Progenitor cell of endocrine pancreas (in vitro differentiated cells): ENCODE results near the gene SLC35F3. TPM values are rescaled to one million over a fixed set of nuclear protein-coding genes. Genes with fewer than 3 reads are reported as not detected.
A peak's percentile ranks its signal among the peaks of the same experiment; 100 is the strongest.

Experiments
- DNase-seq: peaks from one replicate; pipeline ENCODE4 v3.0.0; 2021; ENCODE audit warnings: low spot score; ENCODE audit not compliant: unreplicated experiment
- H3K27ac Mint-ChIP-seq: 2 replicates; pipeline ENCODE4 v1.8.0; 2021; ENCODE audit warnings: mild to moderate bottlenecking, moderate library complexity, mixed read lengths
- H3K27me3 Mint-ChIP-seq: 2 replicates; pipeline ENCODE4 v1.8.0; 2021; ENCODE audit warnings: mixed read lengths
- H3K36me3 Mint-ChIP-seq: 2 replicates; pipeline ENCODE4 v1.8.0; 2022; ENCODE audit warnings: mixed read lengths; ENCODE audit not compliant: insufficient read depth
- H3K4me1 Mint-ChIP-seq: 2 replicates; pipeline ENCODE4 v1.8.0; 2021; ENCODE audit warnings: low read depth, mixed read lengths
- H3K4me3 Mint-ChIP-seq: 2 replicates; pipeline ENCODE4 v1.8.0; 2021; ENCODE audit warnings: low read depth, mild to moderate bottlenecking, moderate library complexity, mixed read lengths
- H3K9me3 Mint-ChIP-seq: 2 replicates; pipeline ENCODE4 v1.8.0; 2021; ENCODE audit warnings: low read depth, mixed read lengths
- CTCF ChIP-seq: fragments of 200-600 bp; sonication (generic); IDR thresholded peaks from one replicate; pipeline ENCODE4 v1.5.0; 2021; ENCODE audit warnings: antibody characterized with exemption, mild to moderate bottlenecking; ENCODE audit not compliant: unreplicated experiment
- total RNA-seq: library from RNA; stranded (reverse); gene quantifications from 2 replicates; pipeline ENCODE4 v1.2.1, GENCODE V29; 2021

Gene SLC35F3
- total RNA-seq, 1 donor from 2014 or later: 0.74 TPM

GRCh38 chr1:234230414-234230862 lies 326.0 kb downstream of the SLC35F3 start:
- Mint-ChIP-seq H3K36me3 (no peaks in the 10 kb centered on the region), H3K9me3 (no peaks in the 10 kb centered on the region), H3K27ac (no peak overlapping the region), H3K4me3 (no peak overlapping the region), H3K4me1 (peaks cover 14% of the 10 kb centered on the region), H3K27me3 (peaks cover 33% of the 10 kb centered on the region)
- TF ChIP-seq CTCF: no peak
- DNase-seq: no peak

DNA sequence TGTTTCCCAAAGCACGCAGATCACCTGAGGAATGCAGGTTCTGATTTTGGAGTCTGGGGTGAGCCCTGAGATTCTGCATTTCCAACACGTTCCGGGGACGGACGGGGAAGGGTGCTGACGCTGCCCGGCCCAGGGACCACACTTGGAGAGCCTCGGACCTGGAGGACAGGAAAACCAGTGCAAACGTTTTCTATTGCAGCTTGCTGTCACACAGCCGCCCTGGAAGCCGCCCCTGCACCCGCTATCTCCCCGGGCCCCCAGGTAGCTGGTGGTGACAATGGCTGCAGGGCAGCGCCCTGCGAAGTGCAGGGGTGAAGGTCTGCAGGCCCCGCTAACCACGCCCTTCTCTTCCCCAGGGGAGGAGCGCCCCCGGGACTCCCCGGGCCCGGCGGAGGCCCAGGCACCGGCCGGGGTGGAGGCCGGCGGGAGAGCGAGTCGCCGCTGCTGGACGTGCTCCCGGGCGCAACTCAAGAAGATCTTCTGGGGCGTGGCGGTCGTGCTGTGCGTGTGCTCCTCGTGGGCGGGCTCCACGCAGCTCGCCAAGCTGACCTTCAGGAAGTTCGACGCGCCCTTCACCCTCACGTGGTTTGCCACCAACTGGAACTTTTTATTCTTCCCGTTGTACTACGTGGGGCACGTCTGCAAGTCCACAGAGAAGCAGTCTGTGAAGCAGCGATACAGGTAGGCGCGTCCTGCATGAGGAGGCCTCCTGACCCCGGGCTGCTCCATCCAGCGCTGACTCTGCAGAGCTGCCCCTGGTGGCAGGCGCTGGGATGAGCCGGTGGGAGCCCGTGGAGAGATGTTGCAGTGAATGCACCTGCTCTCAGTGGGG lies 326.8 kb downstream of the SLC35F3 start:
- Mint-ChIP-seq H3K9me3 (no peaks in the 10 kb centered on the region), H3K4me3 (no peak overlapping the region), H3K27ac (no peak overlapping the region), H3K27me3 (peaks cover 33% of the 10 kb centered on the region), H3K4me1 (peaks cover 14% of the 10 kb centered on the region), H3K36me3 (no peaks in the 10 kb centered on the region)
- DNase-seq: no peak
- TF ChIP-seq CTCF: peak; percentile 35

DNA sequence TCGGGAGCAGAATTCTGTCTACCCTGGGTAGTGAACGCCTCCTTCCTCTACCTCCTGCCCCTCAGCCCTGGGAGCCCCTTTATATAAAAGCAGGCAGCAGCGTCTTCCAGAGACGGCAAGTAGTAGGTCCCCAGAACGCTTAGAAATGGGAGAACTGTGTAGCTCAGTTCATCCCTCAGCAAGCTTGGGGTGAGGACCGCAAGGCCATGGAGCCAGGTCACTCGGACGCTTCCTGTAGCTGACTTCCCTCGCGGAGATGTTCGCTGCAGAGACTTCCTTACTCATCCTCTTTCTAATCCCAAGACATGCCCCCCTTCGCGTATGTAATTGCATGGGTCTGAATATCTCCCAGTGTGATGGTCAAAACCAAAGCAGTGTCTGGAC lies 327.4 kb downstream of the SLC35F3 start:
- H3K4me3 Mint-ChIP-seq: no peak overlapping the region
- no peaks in the 10 kb centered on the region for H3K36me3 Mint-ChIP-seq
- peaks cover 32% of the 10 kb centered on the region for H3K27me3 Mint-ChIP-seq
- H3K9me3 Mint-ChIP-seq: no peaks in the 10 kb centered on the region
- no peak overlapping the region for H3K27ac Mint-ChIP-seq
- no peak for DNase-seq
- H3K4me1 Mint-ChIP-seq: peaks cover 14% of the 10 kb centered on the region
- no peak for TF ChIP-seq CTCF

- TF ChIP-seq CTCF: no peak
- peaks cover 14% of the 10 kb centered on the region for H3K4me1 Mint-ChIP-seq
- H3K27me3 Mint-ChIP-seq: peaks cover 23% of the 10 kb centered on the region
- no peaks in the 10 kb centered on the region for H3K36me3 Mint-ChIP-seq
- H3K9me3 Mint-ChIP-seq: no peaks in the 10 kb centered on the region
- no peak for DNase-seq
- H3K4me3 Mint-ChIP-seq: no peak overlapping the region
- H3K27ac Mint-ChIP-seq: no peak overlapping the region
Observed at GRCh38 chr1:234234199-234234598, 329.7 kb downstream of the SLC35F3 start.

- no peak for DNase-seq
- no peaks in the 10 kb centered on the region for H3K9me3 Mint-ChIP-seq
- H3K27ac Mint-ChIP-seq: no peak overlapping the region
- H3K36me3 Mint-ChIP-seq: no peaks in the 10 kb centered on the region
- peaks cover 12% of the 10 kb centered on the region for H3K27me3 Mint-ChIP-seq
- H3K4me1 Mint-ChIP-seq: peaks cover 5% of the 10 kb centered on the region
- H3K4me3 Mint-ChIP-seq: no peak overlapping the region
- TF ChIP-seq CTCF: no peak
Observed at GRCh38 chr1:234235434-234235881, 331.0 kb downstream of the SLC35F3 start.
